PC-3 (cell line): Measurements from ENCODE around the gene CD300LG. TPM values are rescaled to one million over a fixed set of nuclear protein-coding genes. Genes with fewer than 3 reads are reported as not detected.

ENCODE experiments used
- ATAC-seq: fragments of 200-7000 bp; cut with Tn5 transposase; 2 replicates; pipeline ENCODE4 v1.9.1; 2020; ENCODE audit warnings: mild to moderate bottlenecking, moderate library complexity
- BruUV-seq: library from RNA; stranded (reverse); fragments of 400-500 nt; replicated peaks from 2 replicates; lab custom pipeline; 2021; lab: Mats Ljungman, UMichigan
- CTCF ChIA-PET: fragments of 300-600 bp; sonication (Branson Sonifier 250); formaldehyde crosslinking; loops from one replicate; lab custom pipeline; 2022; ENCODE audit warnings: antibody characterized with exemption; lab: Charles Lee
- POLR2A ChIA-PET: fragments of 300-600 bp; sonication (Branson Sonifier 250); formaldehyde crosslinking; loops from one replicate; lab custom pipeline; 2022; ENCODE audit warnings: antibody characterized with exemption; ENCODE audit not compliant: unreplicated experiment; lab: Charles Lee
- DNase-seq: peaks from one replicate; pipeline ENCODE4 v3.0.0-alpha.2; 2015
- H2AFZ ChIP-seq: fragments of 300-600 bp; sonication (generic); 2 replicates; pipeline ENCODE4 v1.6.0; 2016; ENCODE audit warnings: antibody characterized with exemption, low read length
- H3F3A ChIP-seq: fragments of 300-600 bp; sonication (generic); one replicate; pipeline ENCODE4 v1.6.0; 2017; ENCODE audit warnings: antibody characterized with exemption, low read length, control low read depth, mild to moderate bottlenecking; ENCODE audit not compliant: unreplicated experiment
- H3K27ac ChIP-seq: fragments of 300-600 bp; sonication (generic); 2 replicates; pipeline ENCODE4 v1.5.1; 2016; ENCODE audit warnings: mild to moderate bottlenecking, low read length
- H3K27me3 ChIP-seq: fragments of 300-600 bp; sonication (generic); 2 replicates; pipeline ENCODE4 v1.6.1; 2016; ENCODE audit warnings: low read length, mixed read lengths
- H3K36me3 ChIP-seq: fragments of 300-600 bp; sonication (generic); 2 replicates; pipeline ENCODE4 v1.6.1; 2016; ENCODE audit warnings: low read depth, mixed run types, low read length, mixed read lengths
- H3K4me1 ChIP-seq: fragments of 300-600 bp; sonication (generic); 2 replicates; pipeline ENCODE4 v1.5.1; 2016; ENCODE audit warnings: low read length; ENCODE audit not compliant: insufficient read depth
- H3K4me2 ChIP-seq: fragments of 300-600 bp; sonication (generic); 2 replicates; pipeline ENCODE4 v1.6.0; 2016; ENCODE audit warnings: low read length
- H3K4me3 ChIP-seq: fragments of 300-600 bp; sonication (generic); 2 replicates; pipeline ENCODE4 v1.5.1; 2016; ENCODE audit warnings: mild to moderate bottlenecking, low read length, mixed read lengths
- H3K79me2 ChIP-seq: fragments of 300-600 bp; sonication (generic); 2 replicates; pipeline ENCODE4 v1.6.1; 2017; ENCODE audit warnings: low read length, mixed read lengths
- H3K9ac ChIP-seq: fragments of 300-600 bp; sonication (generic); 2 replicates; pipeline ENCODE4 v1.6.0; 2016; ENCODE audit warnings: mild to moderate bottlenecking, low read length
- H3K9me2 ChIP-seq: fragments of 300-600 bp; sonication (generic); replicated peaks from 2 replicates; pipeline ENCODE4 v1.6.1; 2016; ENCODE audit warnings: mixed run types, low read length, mixed read lengths
- H3K9me3 ChIP-seq: fragments of 300-600 bp; sonication (generic); 2 replicates; pipeline ENCODE4 v1.6.1; 2016; ENCODE audit warnings: low read length, mixed read lengths
- H4K20me1 ChIP-seq: fragments of 300-600 bp; sonication (generic); 2 replicates; pipeline ENCODE4 v1.6.1; 2016; ENCODE audit warnings: low read length, mixed read lengths
- EZH2 ChIP-seq: fragments of 300-600 bp; sonication (generic); IDR thresholded peaks from one replicate; pipeline ENCODE4 v1.6.1; 2017; ENCODE audit warnings: antibody characterized with exemption, mild to moderate bottlenecking, low read length; ENCODE audit not compliant: unreplicated experiment
- EZH2phosphoT487 ChIP-seq: fragments of 300-600 bp; sonication (generic); IDR thresholded peaks from 2 replicates; pipeline ENCODE4 v1.6.1; 2018; ENCODE audit warnings: mild to moderate bottlenecking, antibody characterized with exemption, low read length, borderline replicate concordance
- intact Hi-C: fragments of 100-400 bp; cut with micrococcal nuclease; formaldehyde crosslinking; loops from 2 replicates; pipeline ENCODE4 v1.9.0; 2023
- total RNA-seq: library from RNA; depleted of rRNA; stranded (reverse); fragments of >200 nt; gene quantifications from 2 replicates; pipeline ENCODE4 v1.2.3, GENCODE V29; 2014
- TF ChIP-seq, protein P1 (sequence below): fragments of 300-600 bp; sonication (generic); conservative IDR thresholded peaks from 2 replicates; pipeline ENCODE4 v1.5.1; 2017; ENCODE audit warnings: antibody characterized with exemption, low read depth, mild to moderate bottlenecking, low read length

Gene CD300LG
- total RNA-seq, 1 experiment from 2014 or later: not detected

DNA sequence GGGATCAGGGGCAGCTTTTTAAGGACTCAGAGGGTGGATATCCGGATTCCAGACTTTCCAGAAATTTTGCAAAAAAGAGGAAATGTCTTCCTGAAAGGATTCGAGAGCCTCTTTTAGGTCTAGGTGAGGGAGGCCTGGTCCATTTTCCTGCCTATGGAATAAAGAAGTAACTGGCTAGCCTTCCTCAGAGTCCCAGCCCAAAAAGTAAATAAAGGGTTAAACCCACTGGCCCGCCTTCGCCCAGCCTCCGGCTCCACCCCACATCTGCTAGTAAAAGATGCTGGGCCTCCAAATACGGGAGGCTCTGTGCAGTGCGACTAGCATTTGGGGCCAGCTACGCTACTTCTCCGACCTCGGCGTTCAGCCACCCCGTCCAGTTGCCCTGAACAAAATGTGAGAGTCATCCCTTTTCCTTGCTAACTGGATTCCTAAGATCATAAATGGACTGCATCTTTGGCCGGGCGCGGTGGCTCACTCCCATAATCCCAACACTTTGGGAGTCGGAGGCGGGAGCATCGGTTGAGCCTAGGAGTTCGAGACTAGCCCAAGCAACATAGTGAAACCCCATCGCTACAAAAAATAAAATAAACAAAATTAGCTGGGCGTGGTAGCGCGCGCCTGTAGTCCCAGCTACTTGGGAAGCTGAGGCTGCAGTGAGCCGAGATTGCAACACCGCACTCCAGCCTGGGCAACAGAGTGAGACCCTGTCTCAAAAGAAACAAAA is 61.2 kb downstream of the CD300LG start:
- no peaks in the 10 kb centered on the region for H4K20me1 ChIP-seq
- ChIA-PET CTCF (no interaction called here), POLR2A (no interaction called here)
- H2AFZ ChIP-seq: no peak overlapping the region
- H3K36me3 ChIP-seq: no peaks in the 10 kb centered on the region
- no peak; the same call in 1 of the 2 replicates for ATAC-seq
- no peak for TF ChIP-seq EZH2
- TF ChIP-seq EZH2phosphoT487: no peak
- TF ChIP-seq, protein P1, sequence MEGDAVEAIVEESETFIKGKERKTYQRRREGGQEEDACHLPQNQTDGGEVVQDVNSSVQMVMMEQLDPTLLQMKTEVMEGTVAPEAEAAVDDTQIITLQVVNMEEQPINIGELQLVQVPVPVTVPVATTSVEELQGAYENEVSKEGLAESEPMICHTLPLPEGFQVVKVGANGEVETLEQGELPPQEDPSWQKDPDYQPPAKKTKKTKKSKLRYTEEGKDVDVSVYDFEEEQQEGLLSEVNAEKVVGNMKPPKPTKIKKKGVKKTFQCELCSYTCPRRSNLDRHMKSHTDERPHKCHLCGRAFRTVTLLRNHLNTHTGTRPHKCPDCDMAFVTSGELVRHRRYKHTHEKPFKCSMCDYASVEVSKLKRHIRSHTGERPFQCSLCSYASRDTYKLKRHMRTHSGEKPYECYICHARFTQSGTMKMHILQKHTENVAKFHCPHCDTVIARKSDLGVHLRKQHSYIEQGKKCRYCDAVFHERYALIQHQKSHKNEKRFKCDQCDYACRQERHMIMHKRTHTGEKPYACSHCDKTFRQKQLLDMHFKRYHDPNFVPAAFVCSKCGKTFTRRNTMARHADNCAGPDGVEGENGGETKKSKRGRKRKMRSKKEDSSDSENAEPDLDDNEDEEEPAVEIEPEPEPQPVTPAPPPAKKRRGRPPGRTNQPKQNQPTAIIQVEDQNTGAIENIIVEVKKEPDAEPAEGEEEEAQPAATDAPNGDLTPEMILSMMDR: no peak
- no peaks in the 10 kb centered on the region for H3K9me2 ChIP-seq
- peaks cover 40% of the 10 kb centered on the region for H3K27me3 ChIP-seq
- intact Hi-C loops: no loop called here
- no peak for DNase-seq
- BruUV-seq: no TSS peak
- H3K79me2 ChIP-seq: no peaks in the 10 kb centered on the region
- H3K4me3 ChIP-seq: no peak overlapping the region
- no peak overlapping the region for H3K9ac ChIP-seq
- H3F3A ChIP-seq: no peaks in the 10 kb centered on the region
- no peaks in the 10 kb centered on the region for H3K9me3 ChIP-seq
- no peak overlapping the region for H3K4me2 ChIP-seq
- H3K4me1 ChIP-seq: no peaks in the 10 kb centered on the region
- H3K27ac ChIP-seq: no peak overlapping the region

DNA sequence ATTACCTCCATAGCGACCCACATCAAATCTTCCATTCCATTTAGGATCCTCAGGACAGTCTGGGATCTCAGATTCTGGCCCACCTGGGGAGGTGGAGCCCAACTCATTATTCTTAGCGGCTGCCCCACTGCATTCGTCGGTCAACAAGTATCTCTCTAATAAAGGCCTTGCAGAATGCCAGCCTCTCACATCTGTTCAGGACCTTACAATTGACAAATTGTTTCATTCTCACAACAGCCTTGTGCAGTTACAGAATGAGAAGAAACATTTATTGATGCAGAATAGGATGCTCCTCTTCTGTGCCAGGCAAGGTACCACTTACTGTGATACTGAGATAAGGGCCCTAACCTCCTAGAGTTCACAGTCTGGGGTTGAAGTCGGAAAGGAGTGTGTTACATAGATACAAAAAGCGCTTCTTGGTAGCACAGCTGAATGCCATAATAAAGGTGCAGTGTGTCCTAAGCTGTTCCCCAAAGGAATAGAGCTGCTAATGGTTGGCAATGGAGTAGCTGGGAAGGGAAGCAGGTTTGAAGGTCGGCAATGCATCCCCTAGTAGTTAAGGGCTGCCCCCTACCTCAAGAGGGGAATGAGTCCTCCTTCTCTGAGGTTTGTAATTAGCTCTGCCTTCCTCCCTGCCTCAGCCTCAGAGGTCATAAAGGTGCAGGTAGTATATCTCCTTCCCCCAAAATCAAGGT is 62.7 kb downstream of the CD300LG start:
- peaks cover 50% of the 10 kb centered on the region for H3K27me3 ChIP-seq
- POLR2A ChIA-PET: interaction anchor here (0.7 kb wide), 1 partner anchor 912 kb away, joined by 3 read pairs; no protein-coding TSS in a partner anchor
- H2AFZ ChIP-seq: no peak overlapping the region
- intact Hi-C loops: loop anchor here (1.0 kb wide), 1 partner anchor 86 kb away; no protein-coding TSS in a partner anchor
- DNase-seq (no peak), ATAC-seq (no peak)
- no peak overlapping the region for H3K4me2 ChIP-seq
- no peak overlapping the region for H3K9ac ChIP-seq
- H3F3A ChIP-seq: no peaks in the 10 kb centered on the region
- H3K4me1 ChIP-seq: no peaks in the 10 kb centered on the region
- no peak overlapping the region for H3K4me3 ChIP-seq
- CTCF ChIA-PET: interaction anchor here (0.7 to 1.3 kb wide), 4 partner anchors 16 to 157 kb away, joined by 3 to 8 read pairs (median 6); no protein-coding TSS in a partner anchor
- H4K20me1 ChIP-seq: no peaks in the 10 kb centered on the region
- BruUV-seq: no TSS peak
- TF ChIP-seq EZH2: no peak
- TF ChIP-seq EZH2phosphoT487: no peak
- TF ChIP-seq, protein P1: no peak
- H3K36me3 ChIP-seq: no peaks in the 10 kb centered on the region
- H3K9me3 ChIP-seq: no peaks in the 10 kb centered on the region
- H3K27ac ChIP-seq: no peak overlapping the region
- H3K9me2 ChIP-seq: no peaks in the 10 kb centered on the region
- H3K79me2 ChIP-seq: no peaks in the 10 kb centered on the region

DNA sequence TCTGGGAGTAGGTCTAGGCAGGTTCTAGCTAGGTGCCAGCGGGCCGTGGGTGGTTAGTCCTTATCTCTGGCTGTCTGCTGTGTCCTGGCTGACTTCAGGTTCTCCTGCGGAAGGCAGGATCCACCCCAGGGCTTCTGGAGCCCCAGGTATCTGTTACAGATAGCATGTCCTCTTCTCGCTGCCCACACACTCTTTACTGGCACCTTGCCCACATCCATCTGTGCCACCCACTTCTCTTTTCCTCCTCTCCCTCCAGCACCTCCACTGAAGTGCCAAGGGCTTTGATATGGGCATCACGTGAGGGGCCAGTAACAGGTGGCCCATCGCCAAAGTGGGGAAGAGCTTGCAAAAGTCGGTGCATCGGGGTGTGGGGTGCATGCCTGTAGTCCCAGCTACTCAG is 64.9 kb downstream of the CD300LG start:
- Histone ChIP-seq H3K9me3 (no peaks in the 10 kb centered on the region), H3F3A (no peaks in the 10 kb centered on the region), H3K27ac (no peak overlapping the region), H4K20me1 (no peaks in the 10 kb centered on the region), H3K4me1 (no peaks in the 10 kb centered on the region), H3K9ac (no peak overlapping the region), H3K9me2 (no peaks in the 10 kb centered on the region), H3K4me2 (no peak overlapping the region), H3K4me3 (no peak overlapping the region), H3K79me2 (no peaks in the 10 kb centered on the region), H3K27me3 (peaks cover 40% of the 10 kb centered on the region), H3K36me3 (no peaks in the 10 kb centered on the region), H2AFZ (no peak overlapping the region)
- no peak for TF ChIP-seq EZH2phosphoT487
- TF ChIP-seq EZH2: no peak
- TF ChIP-seq, protein P1: no peak
- intact Hi-C loops: no loop called here
- CTCF ChIA-PET: interaction anchor here (0.6 kb wide), 1 partner anchor 78 kb away, joined by 3 read pairs; no protein-coding TSS in a partner anchor
- DNase-seq: no peak
- no TSS peak for BruUV-seq
- ATAC-seq: no peak
- POLR2A ChIA-PET: no interaction called here
